AG04450 (cell line): Measurements from ENCODE around the gene NLRP4. TPM values are rescaled to one million over a fixed set of nuclear protein-coding genes. Genes with fewer than 3 reads are reported as not detected.

Experiments
- CTCF ChIA-PET: fragments of 300-600, 350-600 bp; formaldehyde crosslinking; extraction: SDS; loops from one replicate; lab custom pipeline; 2022; ENCODE audit warnings: antibody characterized with exemption, inconsistent platforms; lab: Charles Lee
- POLR2A ChIA-PET: fragments of 350-600 bp; formaldehyde crosslinking; extraction: SDS; loops from one replicate; lab custom pipeline; 2021; ENCODE audit warnings: antibody characterized with exemption, inconsistent platforms; lab: Yijun Ruan, JAX
- DNase-seq: peaks from one replicate; pipeline ENCODE4 v3.0.0-alpha.2; 2011; ENCODE audit warnings: low read depth, low spot score
- H3K27ac ChIP-seq: one replicate; pipeline ENCODE4 v1.5.1; 2012; ENCODE audit warnings: low read depth, low read length, control low read depth
- H3K27me3 ChIP-seq: one replicate; pipeline ENCODE4 v1.6.0; 2012; ENCODE audit warnings: low read length; ENCODE audit not compliant: control insufficient read depth, insufficient read depth
- H3K4me3 ChIP-seq: 2 replicates; pipeline ENCODE4 v1.5.1; 2011; ENCODE audit warnings: mild to moderate bottlenecking, low read depth, low read length, control low read depth
- H3K9me3 ChIP-seq: 2 replicates; pipeline ENCODE4 v1.5.1; 2012; ENCODE audit warnings: low read length; ENCODE audit not compliant: control insufficient read depth, insufficient read depth
- polyA plus RNA-seq: library from polyadenylated mRNA; depleted of rRNA; stranded (reverse); fragments of >200 nt; gene quantifications from 2 replicates; pipeline ENCODE4 v1.2.3, GENCODE V29; 2011
- TF ChIP-seq, protein P1 (sequence below): IDR thresholded peaks from 2 replicates; pipeline ENCODE4 v1.5.1; 2011; ENCODE audit warnings: low read depth, low read length, control low read depth, inconsistent platforms

NLRP4 gene
- polyA plus RNA-seq, 1 experiment, result not detected

GRCh38 chr19:55866521-55866920 lies 30.2 kb downstream of the NLRP4 start:
- Histone ChIP-seq H3K27me3 (no peaks in the 10 kb centered on the region), H3K9me3 (peaks cover 41% of the 10 kb centered on the region), H3K4me3 (no peak overlapping the region), H3K27ac (no peak overlapping the region)
- POLR2A ChIA-PET, result no interaction called here
- CTCF ChIA-PET, result no interaction called here
- TF ChIP-seq, protein P1, sequence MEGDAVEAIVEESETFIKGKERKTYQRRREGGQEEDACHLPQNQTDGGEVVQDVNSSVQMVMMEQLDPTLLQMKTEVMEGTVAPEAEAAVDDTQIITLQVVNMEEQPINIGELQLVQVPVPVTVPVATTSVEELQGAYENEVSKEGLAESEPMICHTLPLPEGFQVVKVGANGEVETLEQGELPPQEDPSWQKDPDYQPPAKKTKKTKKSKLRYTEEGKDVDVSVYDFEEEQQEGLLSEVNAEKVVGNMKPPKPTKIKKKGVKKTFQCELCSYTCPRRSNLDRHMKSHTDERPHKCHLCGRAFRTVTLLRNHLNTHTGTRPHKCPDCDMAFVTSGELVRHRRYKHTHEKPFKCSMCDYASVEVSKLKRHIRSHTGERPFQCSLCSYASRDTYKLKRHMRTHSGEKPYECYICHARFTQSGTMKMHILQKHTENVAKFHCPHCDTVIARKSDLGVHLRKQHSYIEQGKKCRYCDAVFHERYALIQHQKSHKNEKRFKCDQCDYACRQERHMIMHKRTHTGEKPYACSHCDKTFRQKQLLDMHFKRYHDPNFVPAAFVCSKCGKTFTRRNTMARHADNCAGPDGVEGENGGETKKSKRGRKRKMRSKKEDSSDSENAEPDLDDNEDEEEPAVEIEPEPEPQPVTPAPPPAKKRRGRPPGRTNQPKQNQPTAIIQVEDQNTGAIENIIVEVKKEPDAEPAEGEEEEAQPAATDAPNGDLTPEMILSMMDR, result no peak
- DNase-seq, result no peak

GRCh38 chr19:55867101-55867500 lies 30.8 kb downstream of the NLRP4 start:
- Histone ChIP-seq H3K27ac (no peak overlapping the region), H3K27me3 (no peaks in the 10 kb centered on the region), H3K9me3 (peaks cover 46% of the 10 kb centered on the region), H3K4me3 (no peak overlapping the region)
- TF ChIP-seq, protein P1, result no peak
- POLR2A ChIA-PET, result no interaction called here
- DNase-seq, result no peak
- CTCF ChIA-PET, result no interaction called here

DNA sequence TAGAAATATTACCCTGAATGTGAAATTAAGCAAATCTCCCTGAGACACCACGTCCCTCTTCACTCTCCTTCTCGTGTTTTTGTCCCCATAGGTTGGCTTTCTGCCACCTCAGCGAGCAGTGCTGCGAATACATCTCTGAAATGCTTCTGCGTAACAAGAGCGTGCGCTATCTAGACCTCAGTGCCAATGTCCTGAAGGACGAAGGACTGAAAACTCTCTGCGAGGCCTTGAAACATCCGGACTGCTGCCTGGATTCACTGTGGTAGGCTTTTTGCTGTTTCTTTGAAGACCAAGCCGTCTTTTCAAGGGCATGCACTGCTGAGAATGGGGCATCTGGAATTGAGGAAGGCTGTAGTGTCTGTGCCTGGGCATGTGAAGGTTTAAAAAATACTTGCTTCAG lies 34.4 kb downstream of the NLRP4 start:
- Histone ChIP-seq H3K27me3 (no peaks in the 10 kb centered on the region), H3K4me3 (no peak overlapping the region), H3K9me3 (peaks cover 42% of the 10 kb centered on the region), H3K27ac (no peak overlapping the region)
- CTCF ChIA-PET, result no interaction called here
- DNase-seq, result no peak
- TF ChIP-seq, protein P1, result no peak
- POLR2A ChIA-PET, result no interaction called here

GRCh38 chr19:55877211-55877610 lies 40.9 kb downstream of the NLRP4 start:
- ChIA-PET POLR2A (no interaction called here), CTCF (no interaction called here)
- DNase-seq, result no peak
- no peak overlapping the region for H3K27ac ChIP-seq
- no peak overlapping the region for H3K4me3 ChIP-seq
- H3K9me3 ChIP-seq, result peaks cover 32% of the 10 kb centered on the region
- no peaks in the 10 kb centered on the region for H3K27me3 ChIP-seq
- TF ChIP-seq, protein P1, result no peak

GRCh38 chr19:55882626-55883025 lies 46.3 kb downstream of the NLRP4 start:
- H3K9me3 ChIP-seq, result peaks cover 30% of the 10 kb centered on the region
- no peaks in the 10 kb centered on the region for H3K27me3 ChIP-seq
- POLR2A ChIA-PET, result no interaction called here
- TF ChIP-seq, protein P1, result no peak
- no peak for DNase-seq
- H3K4me3 ChIP-seq, result no peak overlapping the region
- CTCF ChIA-PET, result no interaction called here
- H3K27ac ChIP-seq, result no peak overlapping the region
